HG03108 (cell line): ENCODE results near the gene ZNF605.
"Not testable (repeated sequence)": the region's sequence is repeated elsewhere in the genome, so short reads cannot be mapped to it uniquely, and the experiment has no call there.

Source experiments
- ATAC-seq: cut with Tn5 transposase; IDR thresholded peaks from one replicate; pipeline ENCODE4 v1.9.1; 2021; ENCODE audit warnings: moderate library complexity; ENCODE audit not compliant: unreplicated experiment

Gene ZNF605

GRCh38 chr12:132949936-132950837, 5.9 kb downstream of the ZNF605 start:
- ATAC-seq: no peak

- no peak for ATAC-seq
Observed at GRCh38 chr12:132948146-132949066, 7.7 kb downstream of the ZNF605 start.

GRCh38 chr12:132946246-132946820, 9.8 kb downstream of the ZNF605 start:
- ATAC-seq: no peak

GRCh38 chr12:132945806-132946205, 10.3 kb downstream of the ZNF605 start:
- no peak for ATAC-seq

- ATAC-seq: no peak
Observed at GRCh38 chr12:132942611-132943010, 13.5 kb downstream of the ZNF605 start.

GRCh38 chr12:132941336-132941954, 14.7 kb downstream of the ZNF605 start:
- no peak for ATAC-seq

- no peak for ATAC-seq
Observed at GRCh38 chr12:132940071-132940719, 15.9 kb downstream of the ZNF605 start.

- not testable (repeated sequence) for ATAC-seq
Observed at GRCh38 chr12:132938807-132939206, 17.3 kb downstream of the ZNF605 start.

- no peak for ATAC-seq
Observed at GRCh38 chr12:132937476-132937875, 18.6 kb downstream of the ZNF605 start.

- not testable (repeated sequence) for ATAC-seq
Observed at GRCh38 chr12:132936921-132937320, 19.2 kb downstream of the ZNF605 start.

- ATAC-seq: no peak
Observed at GRCh38 chr12:132936163-132936562, 19.9 kb downstream of the ZNF605 start.

- no peak for ATAC-seq
Observed at GRCh38 chr12:132926415-132926833, 29.7 kb downstream of the ZNF605 start.

GRCh38 chr12:132925597-132926414, 30.3 kb downstream of the ZNF605 start:
- ATAC-seq: no peak

- no peak for ATAC-seq
Observed at GRCh38 chr12:132924356-132924755, 31.8 kb downstream of the ZNF605 start.

GRCh38 chr12:132923356-132923909, 32.7 kb downstream of the ZNF605 start:
- ATAC-seq: no peak

GRCh38 chr12:132922676-132923075, 33.4 kb downstream of the ZNF605 start:
- no peak for ATAC-seq

- no peak for ATAC-seq
Observed at GRCh38 chr12:132921685-132922084, 34.4 kb downstream of the ZNF605 start.

- ATAC-seq: no peak
Observed at GRCh38 chr12:132918680-132919079, 37.4 kb downstream of the ZNF605 start.

GRCh38 chr12:132909030-132909368, 47.1 kb downstream of the ZNF605 start:
- ATAC-seq: no peak
